Right ventricle myocardium superior (tissue), 1 donor: ENCODE data around the gene DIRAS1. TPM values are rescaled to one million over a fixed set of nuclear protein-coding genes. Genes with fewer than 3 reads are reported as not detected.
A peak's percentile ranks its signal among the peaks of the same experiment; 100 is the strongest.

ENCODE experiments used
- ATAC-seq: fragments of 200-7000 bp; cut with Tn5 transposase; one replicate; pipeline ENCODE4 v1.9.1; 2020; ENCODE audit warnings: mild to moderate bottlenecking; ENCODE audit not compliant: poor library complexity
- DNase-seq: peaks from one replicate; pipeline ENCODE4 v3.0.0-alpha.2; 2020
- intact Hi-C: fragments of 100-400 bp; cut with DNase I; formaldehyde crosslinking; loops from one replicate; pipeline ENCODE4 v1.11.2; 2022
- long read RNA-seq: library from polyadenylated mRNA; unstranded; transcript quantifications from one replicate; pipeline ENCODE4 v2.0.0, GENCODE V29; 2021
- total RNA-seq: library from RNA; stranded (reverse); fragmentation: NEBNext Ultra II Directional; extraction: Animal tissue kit (Norgen Biotek cat#: 25700); gene quantifications from one replicate; pipeline ENCODE4 v1.2.1, GENCODE V29; 2021
- donor health status: DM: no; HTN: yes; CAD: no; lungs with severe emphysema.

Gene DIRAS1
- 216 TPM for total RNA-seq
- long read RNA-seq, transcript DIRAS1-201 (2 exons, 3,424 nt), result major isoform, 210 of 521 reads
- long read RNA-seq, partial matches to known transcripts, result 0 of 521 reads
- long read RNA-seq, other reads (novel, unspliced or antisense), result 310 of 521 reads

- ATAC-seq (peak; percentile 12), DNase-seq (no peak)
- intact Hi-C loops, result no loop called here
Observed at GRCh38 chr19:2720777-2721569, at the start of gene DIRAS1. TSS of gene DIRAS1 (minus strand) at chr19:2721372. CDS start at chr19:2717806, 3,566 bp downstream.

GRCh38 chr19:2770055-2771013 lies 49.2 kb upstream of the DIRAS1 start:
- ATAC-seq (peak; percentile 80), DNase-seq (peak; percentile 76)
- intact Hi-C loops, result no loop called here

- intact Hi-C loops, result no loop called here
- ATAC-seq (no peak), DNase-seq (no peak)
Observed at GRCh38 chr19:2769218-2769617, 48.0 kb upstream of the DIRAS1 start.

- DNase-seq, result no peak
- no peak for ATAC-seq
- intact Hi-C loops, result no loop called here
Observed at GRCh38 chr19:2768365-2769132, 47.4 kb upstream of the DIRAS1 start.

GRCh38 chr19:2767688-2768087 lies 46.5 kb upstream of the DIRAS1 start:
- ATAC-seq, result no peak
- DNase-seq, result peak; percentile 22
- intact Hi-C loops, result no loop called here

GRCh38 chr19:2766594-2767372 lies 45.6 kb upstream of the DIRAS1 start:
- no peak for DNase-seq
- ATAC-seq, result no peak
- intact Hi-C loops, result no loop called here

GRCh38 chr19:2765376-2765775 lies 44.2 kb upstream of the DIRAS1 start:
- intact Hi-C loops, result no loop called here
- no peak for DNase-seq
- no peak for ATAC-seq

- ATAC-seq, result no peak
- intact Hi-C loops, result no loop called here
- no peak for DNase-seq
Observed at GRCh38 chr19:2764945-2765344, 43.8 kb upstream of the DIRAS1 start.

- intact Hi-C loops, result no loop called here
- DNase-seq (no peak), ATAC-seq (no peak)
Observed at GRCh38 chr19:2763687-2764086, 42.5 kb upstream of the DIRAS1 start.

GRCh38 chr19:2762783-2763496 lies 41.8 kb upstream of the DIRAS1 start:
- ATAC-seq (no peak), DNase-seq (no peak)
- intact Hi-C loops, result no loop called here

GRCh38 chr19:2761876-2762782 lies 41.0 kb upstream of the DIRAS1 start:
- ATAC-seq, result no peak
- intact Hi-C loops, result no loop called here
- DNase-seq, result no peak

GRCh38 chr19:2761309-2761677 lies 40.1 kb upstream of the DIRAS1 start:
- intact Hi-C loops, result no loop called here
- ATAC-seq, result no peak
- DNase-seq, result no peak

GRCh38 chr19:2759965-2760364 lies 38.8 kb upstream of the DIRAS1 start:
- ATAC-seq, result no peak
- DNase-seq, result no peak
- intact Hi-C loops, result no loop called here

- no peak for ATAC-seq
- intact Hi-C loops, result no loop called here
Observed at GRCh38 chr19:2759362-2759761, 38.2 kb upstream of the DIRAS1 start.

GRCh38 chr19:2758601-2759313 lies 37.6 kb upstream of the DIRAS1 start:
- ATAC-seq (no peak), DNase-seq (no peak)
- intact Hi-C loops, result no loop called here

More at GRCh38 chr19:2759362-2759761, 38.2 kb upstream of the DIRAS1 start:
- DNase-seq, result no peak
